HG02840 (cell line): ENCODE results near the gene ASB5.
"Not testable (repeated sequence)": the region's sequence is repeated elsewhere in the genome, so short reads cannot be mapped to it uniquely, and the experiment has no call there.

Experiments used
- ATAC-seq: cut with Tn5 transposase; IDR thresholded peaks from one replicate; pipeline ENCODE4 v1.9.1; 2021; ENCODE audit warnings: mild to moderate bottlenecking, moderate library complexity, moderate number of reproducible peaks; ENCODE audit not compliant: unreplicated experiment, low FRiP score

ASB5 gene

GRCh38 chr4:176268963-176269362 is at the start of gene ASB5:
Gene ASB5, minus strand, starts transcription at chr4:176269222. Its CDS starts 114 bp downstream, at chr4:176269108.
- ATAC-seq, result no peak

GRCh38 chr4:176313596-176314336 is 44.7 kb upstream of the ASB5 start:
- ATAC-seq, result no peak

GRCh38 chr4:176309772-176310171 is 40.8 kb upstream of the ASB5 start:
- no peak for ATAC-seq

GRCh38 chr4:176309046-176309445 is 40.0 kb upstream of the ASB5 start:
- peak; percentile 99 for ATAC-seq

- no peak for ATAC-seq
These were observed 39.4 kb upstream of the ASB5 start for GRCh38 chr4:176308441-176308840.

- no peak for ATAC-seq
These were observed 38.6 kb upstream of the ASB5 start for GRCh38 chr4:176307666-176307930.

- no peak for ATAC-seq
These were observed 38.0 kb upstream of the ASB5 start for GRCh38 chr4:176306837-176307665.

- no peak for ATAC-seq
These were observed 34.9 kb upstream of the ASB5 start for GRCh38 chr4:176303938-176304337.

- no peak for ATAC-seq
These were observed 33.6 kb upstream of the ASB5 start for GRCh38 chr4:176302283-176303275.

- ATAC-seq, result no peak
These were observed 31.5 kb upstream of the ASB5 start for GRCh38 chr4:176300565-176300964.

- ATAC-seq, result no peak
These were observed 31.0 kb upstream of the ASB5 start for GRCh38 chr4:176300036-176300435.

GRCh38 chr4:176298664-176299063 is 29.6 kb upstream of the ASB5 start:
- ATAC-seq, result no peak

- ATAC-seq, result not testable (repeated sequence)
These were observed 26.9 kb upstream of the ASB5 start for GRCh38 chr4:176295907-176296306.

- no peak for ATAC-seq
These were observed 24.6 kb upstream of the ASB5 start for GRCh38 chr4:176293660-176294059.

GRCh38 chr4:176292920-176293319 is 23.9 kb upstream of the ASB5 start:
- ATAC-seq, result no peak

- ATAC-seq, result no peak
These were observed 22.7 kb upstream of the ASB5 start for GRCh38 chr4:176291748-176292147.

- no peak for ATAC-seq
These were observed 21.5 kb upstream of the ASB5 start for GRCh38 chr4:176290520-176290919.

- no peak for ATAC-seq
These were observed 20.5 kb upstream of the ASB5 start for GRCh38 chr4:176289561-176289960.

- no peak for ATAC-seq
These were observed 19.0 kb upstream of the ASB5 start for GRCh38 chr4:176288020-176288419.

- no peak for ATAC-seq
These were observed 18.5 kb upstream of the ASB5 start for GRCh38 chr4:176287546-176287945.

- no peak for ATAC-seq
These were observed 17.7 kb upstream of the ASB5 start for GRCh38 chr4:176286728-176287127.
